ENCODE results near the gene C10orf67.

- TF ChIP-seq CTCF (IDR thresholded peaks at IDR 0.05) = no peak
- TF ChIP-seq POLR2A (IDR thresholded peaks at IDR 0.05) = no peak
Measured at GRCh38 chr10:23361665-23362064, 17.1 kb upstream of the C10orf67 start.

All from uterus (tissue), 2 donors.